Measurements from ENCODE around the gene HMCES. TPM values are rescaled to one million over a fixed set of nuclear protein-coding genes. Genes with fewer than 3 reads are reported as not detected.
"Not testable (repeated sequence)": the region's sequence is repeated elsewhere in the genome, so short reads cannot be mapped to it uniquely, and the experiment has no call there.

HMCES gene
- total RNA-seq, 2 donors from 2014 or later: 66.6 to 84.3 TPM

GRCh38 chr3:129245641-129246306, 32.9 kb upstream of the HMCES start:
- ATAC-seq (replicated peaks in 1 of 2) (peak; percentile 69 to 71), DNase-seq (peak; percentile 77 to 82)
- H3K4me1 Mint-ChIP-seq (ENCODE audit: low read depth): peaks cover 38% of the 10 kb centered on the region
- H3K4me3 Mint-ChIP-seq: peak overlapping the region; percentile 4 to 27
- H3K9me3 Mint-ChIP-seq; H3K36me3 Mint-ChIP-seq (ENCODE audit: insufficient read depth in 2 of 2); H3K27me3 Mint-ChIP-seq (ENCODE audit: low read depth): not testable (repeated sequence)
- peak overlapping the region; percentile 36 for H3K27ac Mint-ChIP-seq

DNA sequence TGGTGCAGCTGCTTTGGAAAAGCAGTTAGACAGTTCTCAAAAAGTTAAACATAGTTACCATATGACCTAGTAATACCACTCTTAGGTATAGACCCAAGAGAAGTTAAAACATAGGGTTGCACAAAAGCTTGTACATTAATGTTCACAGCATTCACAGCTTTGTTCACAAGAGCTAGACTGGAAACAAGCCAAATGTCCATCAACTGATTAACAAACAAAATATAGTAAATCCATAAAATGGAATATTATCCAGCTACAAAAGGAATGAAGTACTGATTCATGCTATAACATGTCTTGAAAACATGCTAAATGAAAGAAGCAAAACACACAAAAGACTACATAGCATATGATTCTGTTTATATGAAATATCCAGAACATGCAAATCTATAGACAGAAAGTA, 32.0 kb upstream of the HMCES start:
- no peak for ATAC-seq (replicated peaks in 1 of 2)
- H3K9me3 Mint-ChIP-seq: peaks cover 0 to 1% of the 10 kb centered on the region in 2 donors
- H3K4me3 Mint-ChIP-seq: peak overlapping the region in 1 of 2 donors; percentile 16
- H3K27ac Mint-ChIP-seq: no peak overlapping the region
- DNase-seq: no peak
- no peaks in the 10 kb centered on the region for H3K27me3 Mint-ChIP-seq (ENCODE audit: low read depth)
- H3K36me3 Mint-ChIP-seq (ENCODE audit: insufficient read depth in 2 of 2): peaks cover 2% of the 10 kb centered on the region in 2 donors
- peaks cover 42% of the 10 kb centered on the region for H3K4me1 Mint-ChIP-seq (ENCODE audit: low read depth)

- Mint-ChIP-seq H3K27me3 (ENCODE audit: low read depth) (no peaks in the 10 kb centered on the region), H3K4me3 (peak overlapping the region; percentile 91 to 98), H3K9me3 (no peaks in the 10 kb centered on the region)
Observed at GRCh38 chr3:129248286-129248979, 30.2 kb upstream of the HMCES start.

GRCh38 chr3:129249284-129250065, 29.2 kb upstream of the HMCES start, which contains the start of gene COPG1:
Gene COPG1, plus strand, starts transcription at chr3:129249606. Its CDS starts 104 bp downstream, at chr3:129249710.
- H3K36me3 Mint-ChIP-seq (ENCODE audit: insufficient read depth in 2 of 2): peaks cover 8 to 20% of the 10 kb centered on the region in 2 donors
- ATAC-seq (replicated peaks in 1 of 2) (peak; percentile 87 to 88), DNase-seq (peak; percentile 88 to 94)
- peaks cover 47% of the 10 kb centered on the region for H3K4me1 Mint-ChIP-seq (ENCODE audit: low read depth)
- no peaks in the 10 kb centered on the region for H3K9me3 Mint-ChIP-seq
- no peaks in the 10 kb centered on the region for H3K27me3 Mint-ChIP-seq (ENCODE audit: low read depth)
- H3K27ac Mint-ChIP-seq: peak within 1 kb of the TSS; percentile 98
- peak within 1 kb of the TSS; percentile 91 to 98 for H3K4me3 Mint-ChIP-seq

More at GRCh38 chr3:129248286-129248979, 30.2 kb upstream of the HMCES start:
- peak overlapping the region; percentile 98 for H3K27ac Mint-ChIP-seq
- peaks cover 47% of the 10 kb centered on the region for H3K4me1 Mint-ChIP-seq (ENCODE audit: low read depth)
- peaks cover 7 to 12% of the 10 kb centered on the region in 2 donors for H3K36me3 Mint-ChIP-seq (ENCODE audit: insufficient read depth in 2 of 2)
- ATAC-seq (replicated peaks in 1 of 2) (no peak), DNase-seq (no peak)

DNA sequence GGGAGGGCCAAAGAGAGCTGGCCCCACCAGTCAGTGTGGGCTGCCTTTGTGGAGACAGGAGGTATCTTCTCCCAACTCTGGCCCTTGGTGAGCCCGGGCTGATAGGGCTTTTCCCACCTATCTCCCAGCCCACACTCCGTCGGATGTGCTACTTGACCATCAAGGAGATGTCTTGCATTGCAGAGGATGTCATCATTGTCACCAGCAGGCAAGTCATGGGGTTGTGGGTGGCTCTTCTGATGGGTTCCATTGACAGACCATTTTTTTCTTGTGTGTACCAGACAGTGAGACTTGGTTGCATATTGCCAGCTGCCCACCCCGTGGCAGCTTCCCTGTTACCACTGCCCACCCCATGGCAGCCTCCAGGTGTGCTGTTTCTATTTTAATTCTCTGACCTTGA, 25.9 kb upstream of the HMCES start:
- peaks cover 32% of the 10 kb centered on the region for H3K4me1 Mint-ChIP-seq (ENCODE audit: low read depth)
- peaks cover 15 to 23% of the 10 kb centered on the region in 2 donors for H3K36me3 Mint-ChIP-seq (ENCODE audit: insufficient read depth in 2 of 2)
- ATAC-seq (replicated peaks in 1 of 2) (no peak), DNase-seq (no peak)
- no peaks in the 10 kb centered on the region for H3K9me3 Mint-ChIP-seq
- no peaks in the 10 kb centered on the region for H3K27me3 Mint-ChIP-seq (ENCODE audit: low read depth)
- H3K27ac Mint-ChIP-seq: peak overlapping the region; percentile 66
- no peak overlapping the region for H3K4me3 Mint-ChIP-seq

DNA sequence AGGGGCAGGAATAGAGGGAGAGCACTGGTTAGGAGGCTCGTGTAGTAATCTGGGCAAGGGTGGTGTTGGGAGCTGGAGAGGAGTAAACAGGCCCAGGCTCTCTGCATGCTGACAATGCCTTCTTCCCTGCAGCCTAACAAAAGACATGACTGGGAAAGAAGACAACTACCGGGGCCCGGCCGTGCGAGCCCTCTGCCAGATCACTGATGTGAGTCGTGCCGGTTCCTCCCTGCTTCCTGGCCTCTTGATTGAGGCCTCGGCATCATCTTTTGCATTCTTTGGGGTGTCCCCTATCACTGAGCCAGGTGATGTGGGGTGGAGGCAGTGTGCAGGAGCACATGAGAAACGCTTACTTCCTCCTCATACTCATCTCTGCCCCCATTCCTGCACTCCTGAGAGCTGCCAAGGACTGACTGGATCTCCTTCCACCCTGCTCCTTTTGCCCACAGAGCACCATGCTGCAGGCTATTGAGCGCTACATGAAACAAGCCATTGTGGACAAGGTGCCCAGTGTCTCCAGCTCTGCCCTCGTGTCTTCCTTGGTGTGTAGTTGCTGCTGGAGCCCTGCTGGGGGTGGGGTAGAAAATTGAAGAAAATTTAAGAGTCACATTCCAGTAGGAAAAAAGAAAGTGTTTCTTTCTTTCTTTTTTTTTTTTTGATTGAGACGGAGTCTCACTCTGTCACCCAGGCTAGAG, 24.0 kb upstream of the HMCES start:
- DNase-seq (no peak), ATAC-seq (replicated peaks in 1 of 2) (no peak)
- Mint-ChIP-seq H3K4me3 (no peak overlapping the region), H3K9me3 (no peaks in the 10 kb centered on the region), H3K4me1 (ENCODE audit: low read depth) (peaks cover 19% of the 10 kb centered on the region), H3K27me3 (ENCODE audit: low read depth) (no peaks in the 10 kb centered on the region), H3K36me3 (ENCODE audit: insufficient read depth in 2 of 2) (peaks cover 16 to 27% of the 10 kb centered on the region in 2 donors), H3K27ac (peak overlapping the region; percentile 28)

- Mint-ChIP-seq H3K4me3 (no peak overlapping the region), H3K4me1 (ENCODE audit: low read depth) (peaks cover 6% of the 10 kb centered on the region), H3K27ac (no peak overlapping the region), H3K9me3 (no peaks in the 10 kb centered on the region), H3K36me3 (ENCODE audit: insufficient read depth in 2 of 2) (peaks cover 16 to 31% of the 10 kb centered on the region in 2 donors), H3K27me3 (ENCODE audit: low read depth) (no peaks in the 10 kb centered on the region)
- DNase-seq (no peak), ATAC-seq (replicated peaks in 1 of 2) (no peak)
Observed at GRCh38 chr3:129256270-129256669, 22.4 kb upstream of the HMCES start.

- Mint-ChIP-seq H3K27ac (no peak overlapping the region), H3K27me3 (ENCODE audit: low read depth) (no peaks in the 10 kb centered on the region), H3K4me3 (no peak overlapping the region), H3K4me1 (ENCODE audit: low read depth) (no peaks in the 10 kb centered on the region), H3K36me3 (ENCODE audit: insufficient read depth in 2 of 2) (peaks cover 14 to 29% of the 10 kb centered on the region in 2 donors), H3K9me3 (no peaks in the 10 kb centered on the region)
- DNase-seq: no peak
- no peak for ATAC-seq (replicated peaks in 1 of 2)
Observed at GRCh38 chr3:129257609-129258008, 21.1 kb upstream of the HMCES start.

DNA sequence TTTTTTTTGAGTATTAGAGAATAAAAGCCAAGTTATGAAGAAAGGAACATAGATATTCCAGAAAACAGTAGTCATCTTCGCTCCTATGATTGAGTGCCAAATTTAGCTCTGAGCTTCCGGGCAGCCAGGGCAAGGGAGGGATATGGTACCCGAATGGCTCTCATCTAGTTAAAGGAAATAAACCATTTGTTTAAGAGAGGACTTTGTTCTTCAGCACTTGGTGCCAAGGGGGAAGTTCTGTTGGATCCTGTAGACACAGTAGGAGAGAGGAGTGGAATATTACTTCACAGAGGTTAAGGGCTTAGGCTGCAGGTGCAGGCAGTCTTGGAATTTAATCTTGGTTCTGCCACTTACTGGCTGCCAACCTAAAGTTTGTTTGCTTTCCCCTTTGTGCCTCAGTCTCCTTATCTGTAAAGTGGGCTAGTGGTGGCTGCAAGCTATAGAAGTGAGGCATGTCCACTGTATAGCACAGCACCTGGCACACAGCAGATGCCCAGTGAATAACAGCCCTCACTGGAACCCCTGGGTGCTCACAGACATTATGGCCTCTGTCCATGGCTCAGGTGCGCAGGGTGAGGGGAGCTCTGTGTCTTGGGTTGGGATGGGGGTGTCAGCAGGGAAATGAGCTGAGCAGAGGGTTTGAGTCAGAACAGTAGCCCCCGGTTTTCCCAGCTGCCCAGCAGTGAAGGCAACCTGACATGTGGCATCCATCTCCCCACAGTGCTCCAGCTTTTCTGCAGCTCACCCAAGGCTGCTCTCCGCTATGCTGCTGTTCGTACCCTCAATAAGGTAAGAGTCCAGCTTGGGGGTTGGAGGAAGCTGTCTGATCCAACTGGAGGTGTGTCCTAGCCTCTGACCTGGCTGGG, 18.8 kb upstream of the HMCES start:
- DNase-seq: no peak
- no peaks in the 10 kb centered on the region for H3K27me3 Mint-ChIP-seq (ENCODE audit: low read depth)
- H3K4me3 Mint-ChIP-seq: no peak overlapping the region
- H3K27ac Mint-ChIP-seq: no peak overlapping the region
- no peaks in the 10 kb centered on the region for H3K4me1 Mint-ChIP-seq (ENCODE audit: low read depth)
- no peak for ATAC-seq (replicated peaks in 1 of 2)
- no peaks in the 10 kb centered on the region for H3K9me3 Mint-ChIP-seq
- H3K36me3 Mint-ChIP-seq (ENCODE audit: insufficient read depth in 2 of 2): peaks cover 14 to 28% of the 10 kb centered on the region in 2 donors

DNA sequence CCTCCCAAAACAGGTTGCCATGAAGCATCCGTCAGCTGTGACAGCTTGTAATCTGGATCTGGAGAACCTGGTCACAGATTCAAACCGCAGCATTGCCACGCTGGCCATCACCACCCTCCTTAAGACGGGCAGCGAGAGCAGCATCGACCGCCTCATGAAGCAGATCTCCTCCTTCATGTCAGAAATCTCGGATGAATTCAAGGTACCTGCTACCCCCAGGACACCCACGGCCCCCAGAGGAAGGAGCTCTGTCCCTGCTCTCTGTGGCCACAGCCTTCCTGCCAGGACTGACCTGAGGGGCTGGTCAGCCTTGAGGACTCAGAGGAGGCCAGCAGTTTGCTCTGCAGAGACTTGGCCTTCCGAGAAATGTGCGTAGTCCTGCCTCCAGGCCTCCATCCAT, 18.1 kb upstream of the HMCES start:
- Mint-ChIP-seq H3K9me3 (no peaks in the 10 kb centered on the region), H3K4me1 (ENCODE audit: low read depth) (no peaks in the 10 kb centered on the region), H3K36me3 (ENCODE audit: insufficient read depth in 2 of 2) (peaks cover 10 to 26% of the 10 kb centered on the region in 2 donors), H3K27me3 (ENCODE audit: low read depth) (no peaks in the 10 kb centered on the region), H3K4me3 (no peak overlapping the region), H3K27ac (no peak overlapping the region)
- no peak for DNase-seq
- ATAC-seq (replicated peaks in 1 of 2): no peak

- no peaks in the 10 kb centered on the region for H3K27me3 Mint-ChIP-seq (ENCODE audit: low read depth)
- H3K4me1 Mint-ChIP-seq (ENCODE audit: low read depth): no peaks in the 10 kb centered on the region
- ATAC-seq (replicated peaks in 1 of 2): no peak
- no peak overlapping the region for H3K27ac Mint-ChIP-seq
- H3K9me3 Mint-ChIP-seq: no peaks in the 10 kb centered on the region
- no peak for DNase-seq
- H3K36me3 Mint-ChIP-seq (ENCODE audit: insufficient read depth in 2 of 2): peaks cover 8 to 33% of the 10 kb centered on the region in 2 donors
- H3K4me3 Mint-ChIP-seq: no peak overlapping the region
Observed at GRCh38 chr3:129261894-129262293, 16.8 kb upstream of the HMCES start.
